CD4-positive, alpha-beta T cell treated with Interleukin-12 subunit alpha and Interleukin-12 subunit beta, for 1 hour (primary cell): ENCODE results near the gene CTR9.
A peak's percentile ranks its signal among the peaks of the same experiment; 100 is the strongest.

ENCODE experiments used
- DNase-seq: peaks from one replicate; pipeline ENCODE4 v3.0.0-alpha.2; 2020

Gene CTR9

GRCh38 chr11:10743354-10744000, 7.6 kb upstream of the CTR9 start:
- peak; percentile 50 for DNase-seq

- no peak for DNase-seq
Observed at GRCh38 chr11:10744206-10744605, 6.8 kb upstream of the CTR9 start.

DNA sequence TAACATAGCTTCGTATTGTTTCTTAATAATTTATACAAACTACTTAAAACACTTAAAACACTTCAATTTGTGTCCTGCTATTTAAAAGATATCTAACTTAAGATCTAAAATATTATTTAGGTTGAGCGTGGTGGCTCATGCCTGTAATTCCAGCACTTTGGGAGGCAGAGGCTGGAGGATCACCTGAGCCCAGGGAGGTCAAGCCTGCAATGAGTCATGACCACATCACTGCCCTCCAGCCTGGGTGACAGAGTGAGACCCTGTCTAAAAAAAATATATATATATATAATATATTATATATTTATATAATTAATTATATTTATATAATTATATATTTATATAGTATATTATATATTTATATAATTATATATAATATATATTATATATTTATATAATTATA, 4.2 kb upstream of the CTR9 start:
- DNase-seq, result no peak

- no peak for DNase-seq
Observed at GRCh38 chr11:10747733-10748132, 3.3 kb upstream of the CTR9 start.

DNA sequence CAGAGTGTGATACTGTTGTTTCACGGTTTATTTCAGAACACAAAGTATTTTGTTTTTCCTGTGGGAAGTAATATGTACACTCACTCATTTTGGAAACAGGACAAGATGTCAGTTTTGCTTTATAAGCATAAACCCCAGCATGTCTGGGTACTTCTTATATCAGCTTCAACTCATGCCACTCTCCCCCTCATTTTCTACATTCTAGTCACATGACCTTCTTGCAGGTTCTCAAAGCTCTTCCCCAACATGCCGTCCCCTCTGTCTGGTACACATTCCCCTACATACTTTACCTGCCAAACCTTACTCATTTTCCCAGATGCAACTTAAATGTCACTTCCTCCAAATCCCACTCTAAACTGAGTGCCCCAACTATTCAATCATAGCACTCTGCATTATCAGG, 1.6 kb upstream of the CTR9 start:
- no peak for DNase-seq

DNA sequence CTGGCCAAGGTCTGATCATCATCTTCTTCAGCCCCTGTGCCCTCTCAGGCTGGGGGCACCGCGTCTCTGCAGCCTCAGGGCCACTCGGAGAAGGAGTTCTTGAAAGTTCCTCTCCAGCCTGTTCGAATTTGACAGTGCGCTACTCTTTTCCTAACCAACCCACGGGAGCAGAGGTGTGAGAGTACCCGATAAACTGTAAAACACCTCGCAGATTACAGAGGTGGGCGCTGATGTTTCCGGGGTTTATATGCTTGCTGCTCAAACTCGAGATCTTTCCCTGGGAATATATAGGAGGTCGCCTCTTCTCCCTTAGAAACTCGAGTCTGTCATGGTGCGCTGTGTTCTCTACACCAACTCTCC, 515 bp downstream of the CTR9 start:
- no peak for DNase-seq

DNA sequence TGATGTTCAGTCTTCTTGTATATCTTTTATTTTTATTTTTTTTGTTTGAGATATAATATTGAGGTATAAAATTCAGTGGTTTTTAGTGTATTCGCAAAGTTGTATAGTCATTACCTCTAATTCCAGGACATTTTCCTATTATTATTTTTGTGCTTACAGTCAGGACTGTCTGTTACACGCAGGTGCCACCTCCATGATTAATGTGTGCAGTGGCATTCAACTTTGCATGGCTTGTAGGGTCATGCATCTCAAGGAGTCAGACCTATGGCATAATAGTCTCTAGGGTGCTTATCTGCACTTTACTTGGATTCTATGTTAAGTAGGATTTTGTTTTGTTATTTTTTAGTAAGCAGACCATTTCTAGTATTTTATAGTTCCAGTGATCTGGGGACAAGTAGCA, 1.0 kb downstream of the CTR9 start:
- no peak for DNase-seq

- no peak for DNase-seq
Observed at GRCh38 chr11:10752486-10752885, 1.4 kb downstream of the CTR9 start.

DNA sequence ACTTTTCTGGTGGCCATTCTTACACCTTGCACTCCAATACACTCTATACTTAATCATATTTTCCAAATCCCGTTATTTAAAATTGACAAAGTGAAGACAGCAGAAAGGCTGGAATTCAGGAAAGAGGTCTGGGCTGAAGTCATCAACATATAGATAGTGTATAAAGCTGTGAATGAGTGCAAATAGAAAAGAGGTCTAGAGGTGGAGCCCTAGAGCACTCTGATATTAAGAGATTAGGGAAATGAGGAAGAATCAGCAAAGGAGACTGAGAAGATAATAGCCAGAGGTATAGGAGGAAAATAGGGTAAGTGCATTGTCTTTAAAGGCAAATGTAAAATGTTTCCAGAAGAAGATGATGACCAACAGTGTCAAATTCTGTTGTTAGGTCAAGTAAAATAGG, 7.9 kb downstream of the CTR9 start:
- DNase-seq, result no peak

- DNase-seq, result no peak
Observed at GRCh38 chr11:10761085-10761698, 10.1 kb downstream of the CTR9 start.

GRCh38 chr11:10762185-10762584, 11.1 kb downstream of the CTR9 start:
- DNase-seq, result no peak

DNA sequence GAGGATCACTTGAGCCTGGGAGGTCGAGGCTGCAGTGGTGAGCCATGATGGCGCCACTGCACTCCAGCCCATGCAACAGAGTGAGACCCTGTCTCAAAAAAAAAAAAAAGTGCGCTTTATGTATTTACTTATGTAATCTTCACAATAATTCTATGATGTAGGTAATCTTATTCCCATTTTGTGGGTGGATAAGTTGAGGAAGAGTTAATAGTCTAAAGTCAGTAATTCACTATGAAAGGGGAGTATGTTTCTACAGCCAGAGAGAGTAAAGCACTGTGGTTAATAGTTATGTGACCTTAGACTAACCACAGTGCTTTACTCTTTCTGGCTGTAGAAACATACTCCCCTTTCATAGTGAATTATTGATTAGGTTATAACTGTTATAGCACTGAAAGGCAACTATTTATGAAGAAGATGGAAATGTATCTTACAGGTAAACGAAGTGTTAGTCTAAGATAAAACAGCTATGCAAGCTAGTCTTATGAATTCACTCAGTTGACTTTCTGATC, 11.9 kb downstream of the CTR9 start:
- no peak for DNase-seq

- DNase-seq, result no peak
Observed at GRCh38 chr11:10763766-10764165, 12.7 kb downstream of the CTR9 start.

DNA sequence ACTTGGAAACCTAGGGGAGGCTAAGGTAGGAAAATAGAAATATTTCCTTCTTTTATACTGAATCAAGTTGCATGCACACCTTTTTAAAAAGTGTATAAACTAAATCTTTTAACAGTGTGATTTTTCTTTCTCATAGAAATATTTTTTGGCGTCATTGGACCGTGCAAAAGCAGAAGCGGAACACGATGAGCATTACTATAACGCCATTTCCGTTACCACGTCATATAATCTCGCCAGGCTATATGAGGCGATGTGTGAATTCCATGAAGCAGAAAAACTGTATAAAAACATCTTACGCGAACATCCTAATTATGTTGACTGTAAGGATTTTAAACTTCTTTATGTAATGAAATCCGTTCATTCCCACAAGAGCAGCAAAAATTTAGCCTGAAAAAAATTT, 13.4 kb downstream of the CTR9 start:
- DNase-seq, result no peak

DNA sequence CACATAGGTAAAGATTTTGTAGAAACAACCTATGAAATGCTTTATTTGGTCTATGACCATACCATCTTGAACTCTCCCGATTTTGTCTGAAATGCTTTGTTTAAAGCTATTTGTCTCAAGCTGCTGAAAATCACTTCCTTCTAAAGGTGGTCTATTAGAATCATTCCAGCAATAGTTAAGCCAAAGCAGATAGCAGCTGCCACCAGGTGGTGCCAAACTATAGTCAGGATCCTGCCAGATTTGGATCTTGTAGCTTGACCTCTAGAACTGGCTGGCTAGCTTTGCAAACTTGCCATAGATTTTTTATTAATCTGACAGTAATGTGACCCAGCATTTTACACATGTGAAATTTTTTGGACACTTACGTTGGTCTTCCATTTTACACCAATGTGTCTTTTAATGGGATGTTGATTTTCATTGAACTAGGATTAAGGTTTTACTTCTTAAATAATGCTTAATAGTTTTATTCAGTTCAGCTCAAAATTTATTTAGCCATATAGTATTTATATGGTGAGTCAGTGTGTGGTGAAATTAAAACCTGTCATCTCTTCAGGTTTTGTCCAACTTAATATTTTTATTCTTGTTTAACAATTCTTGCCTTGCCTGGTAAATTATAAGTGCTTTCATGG, 19.7 kb downstream of the CTR9 start:
- peak; percentile 37 for DNase-seq

DNA sequence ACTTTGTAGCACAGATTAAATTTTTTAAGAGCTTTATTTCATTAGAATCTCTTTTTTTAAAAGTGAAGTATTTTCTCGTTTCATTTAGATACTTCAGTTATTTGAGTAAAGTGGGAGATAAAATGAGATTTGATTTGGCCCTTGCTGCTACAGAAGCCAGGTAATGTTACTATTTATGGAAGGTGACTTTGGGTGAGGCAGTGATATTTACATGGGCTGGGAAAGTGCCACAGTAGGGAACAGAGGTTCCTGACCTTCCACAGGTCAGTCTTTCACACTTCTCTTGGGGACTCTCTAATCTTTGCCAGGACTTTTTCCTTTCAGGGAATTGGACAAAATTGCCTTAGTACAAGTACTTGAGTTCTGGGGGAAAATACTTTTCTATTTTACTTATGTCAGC, 20.4 kb downstream of the CTR9 start:
- DNase-seq, result no peak

DNA sequence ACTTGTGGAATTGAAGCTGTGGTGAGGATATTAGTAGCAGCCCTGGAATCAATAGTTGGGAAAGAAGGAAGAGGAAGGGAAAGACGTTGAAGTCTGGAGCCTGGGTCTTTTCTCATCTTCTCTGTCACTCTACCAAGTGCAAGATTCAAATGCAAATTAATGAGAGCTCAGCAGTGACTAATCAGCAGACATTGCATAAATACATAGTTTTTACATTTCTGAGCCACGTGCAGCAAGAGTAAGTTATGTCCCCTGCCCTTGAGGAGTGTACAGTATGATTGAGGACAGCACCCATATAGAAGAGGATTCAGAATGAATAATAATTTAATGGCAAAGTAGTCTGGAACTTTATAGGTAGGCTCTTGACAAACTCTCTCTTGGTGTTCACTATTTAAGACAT, 23.8 kb downstream of the CTR9 start:
- DNase-seq, result no peak

- DNase-seq, result no peak
Observed at GRCh38 chr11:10777393-10777793, 26.3 kb downstream of the CTR9 start.

- no peak for DNase-seq
Observed at GRCh38 chr11:10777806-10778205, 26.8 kb downstream of the CTR9 start.

- DNase-seq, result no peak
Observed at GRCh38 chr11:10778217-10778970, 27.3 kb downstream of the CTR9 start.

- DNase-seq, result no peak
Observed at GRCh38 chr11:10779086-10779485, 28.0 kb downstream of the CTR9 start.

GRCh38 chr11:10780040-10780439, 29.0 kb downstream of the CTR9 start:
- DNase-seq, result no peak

GRCh38 chr11:10784232-10785145, 33.4 kb downstream of the CTR9 start:
- DNase-seq, result no peak
